CD4-positive, alpha-beta T cell treated with Interleukin-17A for 1 hour (primary cell): ENCODE results near the gene MCTP1.
"Not testable (repeated sequence)": the region's sequence is repeated elsewhere in the genome, so short reads cannot be mapped to it uniquely, and the experiment has no call there.

Source experiments
- DNase-seq: peaks from one replicate; pipeline ENCODE4 v3.0.0-alpha.2; 2020

Gene MCTP1

DNA sequence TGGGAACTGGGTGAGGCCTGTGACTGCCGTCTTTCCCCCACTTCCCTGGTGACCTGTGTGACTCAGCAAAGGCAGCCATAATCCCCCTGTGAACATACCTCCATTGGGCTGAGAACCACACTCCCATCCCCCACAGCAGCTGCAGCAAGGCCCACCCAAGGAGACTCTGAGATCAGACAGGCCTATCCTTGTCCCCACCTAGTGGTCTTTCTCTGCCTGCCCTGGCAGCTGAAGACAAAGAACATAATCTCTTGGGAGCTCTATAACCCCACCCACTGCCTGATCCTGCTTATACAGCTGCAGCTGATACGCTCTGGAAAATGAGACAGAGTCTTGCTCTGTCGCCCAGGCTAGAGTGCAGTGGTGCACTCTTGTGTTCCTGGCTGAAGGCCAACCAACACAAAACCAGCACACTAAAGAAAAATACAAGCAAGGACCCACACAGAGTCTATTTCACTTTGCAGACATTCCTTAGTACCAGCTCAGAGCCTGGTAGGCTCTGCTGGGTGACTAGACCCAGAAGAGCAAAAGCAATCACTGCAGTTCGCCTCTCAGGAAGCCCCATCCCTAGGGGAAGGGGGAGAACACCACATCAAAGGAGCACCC lies 106.7 kb downstream of the MCTP1 start:
- no peak for DNase-seq

GRCh38 chr5:95177456-95177855 lies 107.4 kb downstream of the MCTP1 start:
- DNase-seq = no peak

- no peak for DNase-seq
Measured at GRCh38 chr5:95175106-95175505, 109.8 kb downstream of the MCTP1 start.

DNA sequence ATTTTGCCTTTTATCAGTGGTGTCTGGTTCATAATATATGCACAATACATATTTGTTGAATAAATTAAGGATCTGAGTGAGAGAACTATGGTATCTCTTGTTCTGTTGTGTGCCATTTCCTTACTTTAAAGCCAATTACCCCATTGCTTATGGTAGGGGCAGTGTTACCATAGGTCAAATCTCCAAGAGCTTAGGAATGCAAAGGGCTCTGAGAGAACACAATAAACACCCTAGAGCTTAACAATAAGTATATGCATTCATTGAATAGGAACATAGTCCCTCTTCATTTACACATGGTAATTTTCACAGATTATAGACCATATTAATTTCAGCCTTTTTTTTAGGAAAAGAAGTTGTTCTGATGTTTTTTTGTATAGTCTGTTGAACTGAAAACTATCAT lies 112.2 kb downstream of the MCTP1 start:
- DNase-seq = no peak

DNA sequence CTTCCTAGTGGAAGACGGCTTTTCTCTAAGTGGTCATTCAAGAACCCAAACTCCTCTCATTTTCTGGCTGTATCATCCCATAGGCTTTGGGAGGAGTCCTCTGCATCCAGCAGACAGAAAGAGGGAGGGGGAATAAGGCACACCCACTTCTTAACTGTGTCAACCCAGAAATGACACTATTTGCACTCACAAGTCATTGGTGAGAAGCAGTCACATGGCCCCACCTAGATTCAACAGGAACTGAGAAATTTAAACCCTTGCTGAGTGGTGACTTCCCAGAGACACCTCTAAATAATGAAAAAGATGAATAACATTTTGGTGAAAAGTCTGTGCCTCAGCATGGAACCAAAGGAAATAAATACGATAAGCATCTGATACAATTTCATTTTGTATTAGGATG lies 120.0 kb downstream of the MCTP1 start:
- DNase-seq = no peak

GRCh38 chr5:95163079-95163478 lies 121.8 kb downstream of the MCTP1 start:
- no peak for DNase-seq

- no peak for DNase-seq
Measured at GRCh38 chr5:95162231-95162992, 122.5 kb downstream of the MCTP1 start.

- DNase-seq = no peak
Measured at GRCh38 chr5:95159603-95160002, 125.3 kb downstream of the MCTP1 start.

GRCh38 chr5:95155888-95156287 lies 129.0 kb downstream of the MCTP1 start:
- DNase-seq = no peak

DNA sequence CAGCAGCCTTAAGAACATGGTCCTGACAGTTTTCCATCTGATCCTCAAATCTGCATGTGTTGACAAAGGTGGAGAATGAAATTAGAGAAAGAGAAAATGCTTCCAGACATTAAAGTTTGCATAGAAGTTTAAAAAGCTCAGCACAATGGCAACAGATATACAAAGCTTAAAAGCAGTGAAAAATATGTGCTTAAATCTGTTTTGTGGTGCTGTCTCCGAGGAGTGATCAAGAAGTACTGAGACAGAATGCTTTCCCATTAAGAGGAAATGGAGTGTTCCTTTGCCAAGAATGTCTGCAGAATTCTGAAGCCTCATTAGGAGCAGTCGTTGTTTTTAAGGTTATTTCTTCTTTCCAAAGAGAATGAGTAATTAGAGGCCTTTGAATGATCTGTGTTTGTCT lies 131.4 kb downstream of the MCTP1 start:
- no peak for DNase-seq

- no peak for DNase-seq
Measured at GRCh38 chr5:95152535-95152934, 132.4 kb downstream of the MCTP1 start.

DNA sequence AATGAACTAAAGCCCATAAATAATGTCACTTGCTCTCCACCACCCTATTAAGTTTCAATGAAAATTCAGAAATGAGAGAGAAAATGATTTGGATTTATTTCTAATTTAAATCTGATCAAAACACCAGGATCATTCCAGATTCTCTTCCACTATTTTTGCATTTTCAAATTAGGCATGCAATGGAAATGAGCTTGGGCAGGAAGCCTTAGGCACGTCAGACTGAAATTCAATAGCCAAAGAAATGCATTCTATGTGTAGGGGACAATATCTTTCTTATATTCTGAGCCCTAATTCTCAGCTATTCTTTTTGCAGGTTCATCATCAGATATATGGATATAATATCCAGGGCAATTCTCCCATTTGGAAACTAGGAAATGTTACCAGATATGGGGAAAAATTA lies 132.8 kb downstream of the MCTP1 start:
- no peak for DNase-seq

- no peak for DNase-seq
Measured at GRCh38 chr5:95151694-95152093, 133.2 kb downstream of the MCTP1 start.

GRCh38 chr5:95149387-95149786 lies 135.5 kb downstream of the MCTP1 start:
- no peak for DNase-seq

DNA sequence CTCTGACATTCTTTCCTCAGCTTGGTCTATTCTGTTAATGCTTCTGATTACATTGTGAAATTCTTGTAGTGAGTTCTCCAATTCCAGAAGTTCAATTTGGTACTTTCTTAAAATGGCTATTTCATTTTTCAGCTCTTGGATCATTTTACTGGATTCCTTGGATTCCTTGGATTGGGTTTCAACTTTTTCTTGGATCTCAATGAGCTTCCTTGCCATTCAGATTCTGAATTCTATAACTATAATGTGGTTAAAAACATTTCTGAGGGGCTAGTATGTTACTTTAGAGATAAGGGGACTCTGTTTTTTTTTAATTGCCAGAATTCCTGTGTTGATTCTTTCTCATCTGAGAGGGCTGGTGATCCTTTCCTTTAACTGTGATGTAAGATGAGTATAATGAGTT lies 136.4 kb downstream of the MCTP1 start:
- no peak for DNase-seq

- DNase-seq = not testable (repeated sequence)
Measured at GRCh38 chr5:95143858-95144257, 141.0 kb downstream of the MCTP1 start.

- DNase-seq = no peak
Measured at GRCh38 chr5:95142145-95142544, 142.7 kb downstream of the MCTP1 start.

DNA sequence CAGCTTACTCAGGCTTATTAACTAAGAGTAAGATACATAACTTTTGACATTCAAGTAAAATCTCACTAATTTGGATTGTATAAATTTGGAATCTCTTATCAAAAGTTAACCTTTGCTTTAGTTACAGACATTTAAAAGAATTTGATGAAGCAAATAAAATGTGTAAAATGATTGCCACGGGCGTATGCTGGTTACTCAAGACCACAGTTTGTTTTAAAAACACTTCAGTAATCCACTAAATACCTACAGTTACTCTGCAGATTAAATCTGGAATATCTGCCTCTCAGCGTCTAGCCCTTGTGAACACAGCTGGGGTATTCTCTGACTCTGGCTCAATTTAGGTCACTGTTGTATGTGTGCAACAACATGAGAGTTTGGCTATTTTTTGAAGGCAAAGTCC lies 143.8 kb downstream of the MCTP1 start:
- no peak for DNase-seq

DNA sequence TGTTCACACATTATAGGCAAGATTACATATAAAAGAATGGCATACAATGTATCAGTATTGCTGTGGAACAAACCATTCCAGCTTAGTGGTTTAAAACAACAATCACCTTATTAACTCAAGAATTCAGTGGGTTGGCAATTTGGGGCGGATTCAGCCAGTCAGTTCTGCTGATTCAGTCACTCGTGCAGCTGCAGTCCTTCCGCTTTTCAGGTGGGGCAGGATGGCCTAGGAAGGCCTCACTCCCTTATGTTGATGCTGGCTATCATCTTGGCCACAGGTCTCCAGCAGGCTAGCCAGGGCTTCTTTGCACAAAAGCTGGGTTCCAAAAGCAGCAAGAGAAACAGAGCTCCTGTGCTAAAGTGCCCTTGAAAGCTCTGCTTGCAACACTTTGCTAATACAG lies 150.6 kb downstream of the MCTP1 start:
- DNase-seq = no peak

GRCh38 chr5:95132096-95132495 lies 152.8 kb downstream of the MCTP1 start:
- no peak for DNase-seq

DNA sequence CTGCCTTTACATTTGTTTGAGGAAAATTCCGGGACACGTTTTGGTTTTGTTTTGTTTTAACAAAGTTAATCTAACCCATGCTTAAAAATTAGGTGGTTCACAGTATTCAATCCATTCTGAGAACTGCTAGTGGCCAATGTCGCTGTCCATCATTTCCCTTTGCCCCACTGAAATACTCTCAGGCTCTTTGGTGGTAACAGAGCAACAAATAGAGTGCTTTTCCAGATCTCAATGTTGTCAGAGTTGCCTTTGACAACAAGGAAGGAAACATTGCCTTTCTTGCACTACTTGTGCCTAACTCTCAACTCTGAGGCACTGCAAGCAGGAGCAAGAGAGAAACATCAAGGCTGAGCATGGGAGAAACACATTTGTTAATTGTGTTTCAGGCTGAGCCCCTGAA lies 154.0 kb downstream of the MCTP1 start:
- DNase-seq = no peak

DNA sequence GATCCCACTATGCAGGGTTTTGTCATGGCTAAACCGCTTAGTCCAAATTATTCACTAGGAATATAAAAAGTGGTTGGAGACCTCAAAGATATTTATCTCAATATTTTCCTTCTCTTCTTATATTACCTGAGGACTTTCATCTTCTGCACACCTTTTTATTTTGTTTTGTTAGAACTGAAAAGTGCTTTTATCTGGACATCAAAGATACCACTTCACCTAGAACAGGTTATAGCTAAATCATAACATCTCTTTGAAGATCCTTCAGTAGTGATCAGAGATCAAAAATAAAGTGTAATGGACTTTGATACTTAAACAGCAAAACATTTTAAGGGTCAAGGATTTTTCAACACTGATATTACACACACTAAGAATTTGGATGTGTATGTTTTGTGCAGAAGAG lies 160.2 kb downstream of the MCTP1 start:
- DNase-seq = no peak

GRCh38 chr5:95124101-95124500 lies 160.8 kb downstream of the MCTP1 start:
- DNase-seq = no peak

DNA sequence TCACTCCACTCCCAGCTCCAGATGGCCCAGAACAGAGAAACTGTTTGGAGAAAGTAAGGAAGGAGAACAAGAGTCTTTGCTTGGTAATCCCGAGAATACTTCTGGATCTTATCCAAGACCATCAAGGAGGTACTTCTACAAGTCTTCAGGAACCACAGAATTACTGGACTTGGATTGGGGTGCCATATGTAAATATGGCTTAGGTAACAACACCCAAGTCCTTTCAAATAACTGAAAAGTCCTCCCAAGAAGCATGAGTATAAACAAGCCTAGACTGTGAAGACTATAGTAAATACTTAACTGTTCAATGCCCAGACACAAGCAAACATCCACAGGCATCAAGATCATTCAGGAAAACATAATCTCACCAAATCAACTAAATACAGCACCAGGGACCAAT lies 170.0 kb downstream of the MCTP1 start:
- DNase-seq = no peak

DNA sequence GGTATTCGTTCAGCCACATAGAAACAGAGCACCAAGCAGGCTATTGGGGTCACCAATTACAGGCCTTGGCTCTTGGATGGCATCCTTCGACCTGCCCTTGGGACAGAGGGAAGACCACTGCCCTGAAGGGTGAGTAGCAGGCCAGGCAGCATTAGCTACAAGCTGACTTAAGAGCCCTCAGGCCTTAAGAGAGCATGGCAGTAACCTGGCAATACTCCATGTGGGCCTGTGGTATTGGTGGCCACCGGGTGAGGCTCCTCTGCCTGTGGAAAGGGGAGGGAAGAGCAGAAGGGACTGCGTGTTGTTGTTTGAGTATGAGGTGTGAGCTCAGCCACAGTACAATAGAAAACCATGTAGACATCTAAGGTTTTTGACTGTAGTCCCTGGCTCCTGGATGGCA lies 170.6 kb downstream of the MCTP1 start:
- DNase-seq = no peak
